Anterior cingulate cortex (tissue), 58 donors: ENCODE measurements around the gene CEACAM19.
"Not testable (repeated sequence)": the region's sequence is repeated elsewhere in the genome, so short reads cannot be mapped to it uniquely, and the experiment has no call there.

Experiments used
- DNase-seq, 58 donors: peaks; one replicate each; lab custom pipeline; 2025; lab: John Stamatoyannopoulos, UW

The CEACAM19 gene

DNA sequence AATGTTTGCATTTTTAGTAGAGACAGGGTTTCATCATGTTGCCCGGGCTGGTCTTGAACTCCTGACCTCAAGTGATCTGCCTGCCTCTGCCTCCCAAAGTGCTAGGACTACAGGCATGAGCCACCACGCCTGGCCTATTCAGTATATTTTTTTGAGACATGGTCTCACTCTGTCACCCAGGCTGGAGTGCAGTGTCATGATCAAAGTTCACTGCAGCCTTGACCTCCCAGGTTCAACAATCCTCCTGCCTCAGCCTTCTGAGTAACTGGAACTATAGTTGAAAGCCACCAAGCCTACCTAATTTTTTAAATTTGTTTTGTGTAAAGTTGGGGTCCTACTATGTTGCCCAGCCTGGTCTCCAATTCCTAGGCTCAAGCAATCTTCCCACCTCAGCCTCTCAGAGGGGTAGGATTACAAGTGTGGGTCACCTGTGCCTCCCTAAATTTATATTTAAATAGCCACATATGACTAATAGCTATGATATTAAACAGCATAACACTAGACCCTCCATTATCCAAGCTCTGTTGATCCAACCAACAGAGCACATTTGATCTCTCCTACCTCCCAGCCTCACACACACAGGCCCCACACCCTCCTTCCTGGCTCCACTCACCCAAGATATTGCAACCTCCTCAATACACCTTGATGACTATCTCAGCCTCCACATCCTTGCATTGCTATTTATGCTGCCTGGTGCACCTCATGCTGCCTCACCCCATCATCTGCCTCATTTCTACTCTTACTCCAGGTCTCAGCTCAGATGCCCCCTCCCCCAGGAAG, 2.1 kb upstream of the CEACAM19 start:
- no peak for DNase-seq

DNA sequence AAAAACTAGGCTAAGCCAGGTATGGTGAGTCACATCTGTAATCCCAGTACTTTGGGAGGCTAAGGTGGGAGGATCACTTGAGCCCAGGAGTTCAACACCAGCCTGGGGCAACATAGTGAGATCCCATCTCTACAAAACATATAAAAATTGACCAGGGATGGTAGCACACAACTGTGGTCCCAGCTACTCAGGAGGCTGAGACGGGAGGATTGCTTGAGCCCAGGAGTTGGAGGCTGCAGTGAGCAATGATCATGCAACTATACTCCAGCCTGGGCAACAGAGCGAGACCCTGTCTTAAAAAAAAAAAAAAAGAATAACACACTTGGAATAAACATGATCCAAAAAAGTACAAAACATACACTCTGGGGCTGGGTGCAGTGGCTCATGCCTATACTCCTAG, 1.3 kb upstream of the CEACAM19 start:
- not testable (repeated sequence) for DNase-seq

DNA sequence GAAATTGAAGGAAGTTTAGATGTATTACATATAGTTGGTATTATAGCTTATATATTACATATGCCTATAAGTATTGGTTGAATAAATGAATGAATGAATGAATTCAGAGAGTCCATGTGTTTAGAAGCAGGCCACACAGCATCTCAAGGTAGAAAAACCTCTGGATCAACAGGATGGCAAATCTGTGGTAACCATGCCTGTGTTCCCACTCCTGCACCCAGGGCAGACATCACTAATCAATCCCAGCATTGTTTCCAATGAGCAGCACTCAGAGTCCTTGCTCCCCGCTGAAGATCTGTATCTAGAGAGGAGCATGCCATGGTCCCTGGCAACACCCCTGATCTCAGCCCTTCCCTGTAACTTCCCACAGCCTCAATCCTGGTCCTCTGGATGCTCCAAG, 944 bp downstream of the CEACAM19 start:
- DNase-seq, result no peak

DNA sequence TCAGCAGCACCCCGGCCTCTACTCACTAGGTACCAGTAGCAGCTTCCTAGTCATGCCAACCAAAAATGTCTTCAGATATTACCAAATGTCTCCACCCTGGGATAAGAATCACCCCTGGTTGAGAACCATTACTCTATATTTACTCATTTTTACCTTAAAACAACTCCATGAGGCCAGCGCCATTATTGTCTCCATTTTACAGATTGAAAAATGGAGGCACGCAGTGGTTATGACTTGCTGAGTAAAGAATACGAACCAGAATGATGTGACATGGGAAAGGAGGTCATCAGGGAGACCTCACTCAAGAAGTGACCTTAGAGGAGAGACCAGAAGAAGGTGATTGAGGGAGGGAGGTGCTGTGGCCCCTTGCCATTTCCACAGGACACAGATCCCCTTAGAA, 2.2 kb downstream of the CEACAM19 start:
- DNase-seq, result no peak

DNA sequence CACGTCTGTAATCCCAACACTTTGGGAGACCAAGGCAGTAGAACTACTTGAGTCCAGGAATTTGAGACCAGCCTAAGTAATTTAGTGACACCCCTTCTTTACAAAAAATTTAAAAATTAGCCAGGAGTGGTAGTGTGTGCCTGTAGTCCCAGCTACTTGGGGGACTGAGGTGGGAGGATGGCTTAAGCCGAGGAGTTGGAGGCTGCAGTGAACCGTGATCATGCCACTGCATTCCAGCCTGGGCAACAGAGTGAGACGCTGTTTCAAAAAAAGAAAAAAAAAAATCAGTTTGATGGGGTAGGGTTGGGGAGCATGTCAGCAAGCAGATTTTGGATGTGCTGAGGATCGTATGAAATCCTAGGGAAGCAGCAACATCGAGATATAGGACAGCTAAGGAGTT, 4.2 kb downstream of the CEACAM19 start:
- no peak for DNase-seq

DNA sequence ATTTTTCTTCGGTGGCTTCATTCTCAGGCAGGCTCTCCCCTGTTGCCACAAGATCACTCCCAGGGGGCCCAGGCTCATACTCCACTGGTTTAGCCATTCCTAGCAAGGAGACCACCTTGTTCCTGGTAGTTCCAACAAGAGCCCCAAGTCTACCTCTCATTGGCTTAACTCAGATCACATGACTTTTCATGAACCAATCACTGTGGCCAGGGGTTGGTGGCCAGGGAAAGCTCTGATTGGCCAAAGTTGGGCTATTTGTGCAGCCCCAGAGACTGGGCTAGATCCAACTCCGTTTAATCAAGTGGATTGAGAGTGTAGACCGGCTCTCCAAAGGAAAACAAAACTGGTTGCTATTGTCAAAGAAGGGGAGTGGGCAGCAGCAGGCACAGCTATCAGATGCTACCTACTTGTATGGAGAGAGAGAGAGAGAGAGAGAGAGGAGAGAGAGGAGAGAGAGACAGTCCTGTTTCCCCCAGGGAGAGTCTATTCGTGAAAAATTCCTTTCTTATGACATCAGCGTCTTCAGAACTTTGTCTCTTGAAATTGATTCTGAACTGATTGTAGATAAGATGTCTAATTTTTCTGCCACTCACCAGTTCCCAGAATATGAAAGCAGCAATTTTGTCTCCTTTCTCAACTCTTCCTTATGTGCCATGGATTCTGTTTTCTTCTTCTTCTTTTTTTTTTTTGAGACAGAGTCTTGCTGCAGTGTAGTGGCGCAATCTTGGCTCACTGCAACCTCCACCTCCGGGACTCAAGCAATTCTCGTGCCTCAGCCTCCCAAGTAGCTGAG, 5.9 kb downstream of the CEACAM19 start:
- no peak for DNase-seq

DNA sequence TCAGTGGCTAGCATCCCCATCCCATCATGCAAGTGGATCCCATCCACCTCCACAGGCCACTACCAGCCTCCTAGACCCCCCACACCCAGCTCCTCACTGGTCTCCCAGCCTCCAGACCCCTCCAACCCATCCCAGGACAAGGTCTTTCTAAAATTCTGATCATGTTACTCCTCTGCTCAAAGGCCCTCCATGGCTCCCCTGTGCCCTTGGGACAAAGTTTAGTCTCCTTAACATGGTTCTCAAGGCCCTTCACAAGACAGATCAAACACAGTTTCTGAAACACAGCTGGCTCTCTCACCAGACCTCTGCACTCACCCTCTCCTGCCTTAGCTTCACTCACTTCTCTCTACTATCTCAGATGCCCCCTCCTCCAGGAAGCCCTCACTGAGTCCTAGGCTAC, 9.3 kb downstream of the CEACAM19 start:
- DNase-seq, result no peak

DNA sequence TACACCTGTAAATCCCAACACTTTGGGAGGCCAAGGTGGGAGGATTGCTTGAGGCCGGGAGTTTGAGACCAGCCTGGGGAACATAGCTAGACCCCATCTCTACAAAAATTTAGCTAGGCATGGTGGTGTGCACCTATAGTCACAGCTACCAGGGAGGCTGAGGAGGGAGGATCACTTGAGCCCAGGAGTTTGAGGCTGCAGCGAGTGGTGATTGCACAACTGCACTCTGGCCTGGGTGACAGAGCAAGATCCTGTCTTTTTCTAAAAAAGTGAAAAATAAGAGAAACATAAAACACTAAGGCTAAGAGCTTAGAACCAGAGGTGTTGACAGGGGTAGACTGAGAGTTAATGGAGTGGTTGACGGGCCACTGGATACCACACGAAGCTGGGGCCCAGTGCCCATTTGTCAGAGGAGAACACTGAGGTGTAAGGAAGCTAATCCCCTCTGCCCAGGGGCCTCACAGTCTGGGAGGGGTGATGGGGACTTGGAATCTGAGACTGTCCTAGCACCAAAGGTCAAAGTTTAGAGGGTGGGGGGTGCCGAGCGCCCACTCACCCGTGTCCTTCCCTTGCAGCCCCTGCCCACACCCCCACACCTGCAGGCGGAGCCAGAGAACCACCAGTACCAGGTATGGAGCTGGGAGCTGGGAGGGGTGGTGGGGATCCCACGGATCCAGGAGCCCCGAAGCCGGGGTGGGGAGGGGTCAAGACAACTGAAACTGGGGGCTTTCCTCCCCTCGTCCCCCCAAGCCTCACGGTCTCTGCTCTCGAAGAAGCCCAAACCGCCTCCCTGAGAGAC, 10.9 kb downstream of the CEACAM19 start:
- DNase-seq, result no peak

DNA sequence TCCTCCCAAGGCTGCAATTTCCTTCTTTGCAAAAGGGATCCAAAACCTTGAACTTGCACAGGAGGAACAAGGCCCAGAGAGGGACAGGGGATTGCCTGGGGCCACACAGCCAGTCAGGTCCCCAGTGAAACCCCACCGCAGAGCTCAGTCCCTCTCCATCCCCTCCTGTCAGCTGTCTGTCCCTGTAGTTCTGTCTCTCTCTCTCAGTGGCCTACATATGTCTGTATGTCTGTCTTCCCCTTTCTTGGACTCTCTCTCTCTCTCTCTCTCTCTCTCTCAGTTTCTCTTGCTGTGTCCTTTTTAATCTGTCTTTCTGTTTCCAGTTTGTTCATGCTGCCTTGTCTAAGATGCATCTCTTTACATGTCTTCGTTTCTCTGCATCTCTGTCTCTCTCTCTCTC, 11.5 kb downstream of the CEACAM19 start:
- no peak for DNase-seq

DNA sequence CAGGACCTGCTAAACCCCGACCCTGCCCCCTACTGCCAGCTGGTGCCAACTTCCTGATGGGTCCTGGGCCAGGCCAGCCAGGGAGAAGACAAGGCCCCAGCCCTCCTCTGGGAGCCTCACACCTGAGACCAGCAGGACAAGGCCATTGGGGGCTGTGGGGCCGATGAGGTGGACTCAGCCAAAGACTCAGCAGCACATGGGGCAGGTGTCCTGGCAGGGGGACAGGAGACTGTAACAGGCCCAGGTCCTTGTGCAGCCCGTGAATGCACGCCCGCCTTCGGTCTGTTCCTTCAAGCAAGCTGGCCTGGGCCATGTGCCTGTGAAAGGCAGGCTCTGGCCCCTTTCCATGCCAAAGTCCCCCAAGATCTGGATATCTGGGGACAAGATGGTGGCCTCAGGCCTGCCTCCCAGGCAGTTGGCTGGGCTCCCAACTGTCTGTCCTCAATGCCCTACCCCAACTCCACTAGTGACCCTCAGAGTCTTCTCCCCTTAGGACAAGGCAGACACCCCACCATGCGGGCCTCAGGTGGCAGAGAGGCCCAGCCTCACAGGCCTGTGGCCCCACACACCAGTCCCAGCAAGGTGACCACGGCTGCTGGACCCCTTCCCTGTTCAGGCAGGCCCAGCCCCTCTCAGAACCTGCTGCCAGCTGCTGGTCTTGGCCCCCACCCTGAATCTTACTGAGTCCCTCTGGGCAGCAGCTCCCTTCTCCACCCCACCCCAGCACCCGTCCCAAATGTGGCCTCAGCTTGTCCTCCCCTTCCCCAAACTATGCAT, 12.3 kb downstream of the CEACAM19 start:
- no peak for DNase-seq

DNA sequence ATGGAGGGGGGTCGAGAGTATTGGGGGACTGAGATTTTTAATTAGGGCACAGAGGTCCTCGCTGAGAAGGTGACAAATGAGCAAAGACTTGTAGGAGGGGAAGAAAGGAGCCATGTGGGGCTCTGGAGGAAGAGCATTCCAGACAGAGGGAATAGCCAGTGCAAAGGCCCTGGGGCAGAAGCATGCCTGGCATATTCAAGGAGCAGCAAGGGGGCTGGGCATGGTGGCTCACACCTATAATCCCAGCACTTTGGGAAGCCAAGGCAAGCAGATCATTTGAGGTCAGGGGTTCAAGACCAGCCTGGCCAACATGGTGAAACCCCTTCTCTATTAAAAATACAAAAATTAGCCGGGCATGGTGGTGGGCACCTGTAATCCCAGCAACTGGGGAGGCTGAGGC, 13.1 kb downstream of the CEACAM19 start:
- DNase-seq, result not testable (repeated sequence)

DNA sequence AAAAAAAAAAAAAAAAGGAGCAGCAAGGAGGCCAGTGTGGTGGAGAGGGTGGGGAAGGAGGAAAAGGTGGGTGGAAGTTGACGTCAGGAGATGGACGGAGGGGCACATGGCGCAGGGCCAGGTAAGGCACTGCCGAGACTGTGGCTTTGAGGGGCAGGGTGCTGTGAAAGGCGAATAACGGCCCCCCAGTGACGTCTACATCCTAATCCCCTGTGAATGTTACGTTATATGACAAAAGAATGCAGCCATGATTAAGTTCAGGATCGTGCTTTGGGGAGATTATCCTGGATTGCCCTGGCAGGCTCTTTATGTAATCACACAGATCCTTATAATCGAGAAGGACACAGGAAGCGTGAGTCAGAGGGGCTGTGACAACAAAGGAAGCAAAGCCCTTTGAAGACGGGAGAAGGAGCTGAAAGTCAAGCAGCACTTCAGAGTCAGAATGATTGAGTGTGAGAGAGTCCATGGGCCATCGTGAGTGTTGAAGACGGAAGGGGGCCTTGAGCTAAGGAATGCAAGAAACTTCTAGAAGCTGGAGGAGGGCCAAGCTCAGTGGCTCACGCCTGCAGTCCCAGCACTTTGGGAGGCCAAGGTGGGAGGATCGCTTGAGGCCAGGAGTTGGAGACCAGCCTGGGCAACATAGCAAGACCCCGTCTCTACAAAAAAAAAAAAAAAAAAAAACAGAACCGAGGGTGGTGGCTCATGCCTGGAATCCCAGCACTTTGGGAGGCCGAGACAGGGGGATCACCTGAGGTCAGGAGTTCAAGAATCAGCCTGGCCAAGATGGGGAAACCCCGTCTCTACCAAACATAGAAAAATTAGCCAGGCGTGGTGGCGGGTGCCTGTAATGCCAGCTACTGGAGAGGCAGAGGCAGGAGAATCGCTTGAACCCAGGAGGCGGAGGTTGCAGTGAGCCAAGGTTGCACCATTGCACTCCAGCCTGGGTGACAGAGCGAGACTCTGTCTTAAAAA, 13.9 kb downstream of the CEACAM19 start:
- DNase-seq, result no peak

DNA sequence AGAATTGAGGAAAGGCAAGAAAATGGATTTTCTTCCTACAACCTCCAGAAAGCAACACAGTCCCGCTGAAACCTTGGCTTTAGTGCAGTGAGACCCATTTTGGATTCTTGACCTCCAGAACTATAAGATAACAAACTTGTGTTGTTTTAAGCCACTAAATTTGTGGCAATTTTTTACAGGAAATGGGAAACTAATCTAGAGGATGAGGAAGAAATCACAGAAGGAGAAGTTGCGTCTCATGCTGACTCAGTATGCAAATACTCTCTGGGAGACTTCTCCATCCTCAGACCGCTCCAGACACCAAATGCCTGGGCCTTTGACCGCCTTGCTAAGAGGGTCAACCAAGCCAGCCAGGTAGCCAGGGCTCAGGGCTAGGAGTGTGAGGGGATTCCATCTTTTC, 14.6 kb downstream of the CEACAM19 start:
- peak in 1 of 58 donors; percentile 1 for DNase-seq

DNA sequence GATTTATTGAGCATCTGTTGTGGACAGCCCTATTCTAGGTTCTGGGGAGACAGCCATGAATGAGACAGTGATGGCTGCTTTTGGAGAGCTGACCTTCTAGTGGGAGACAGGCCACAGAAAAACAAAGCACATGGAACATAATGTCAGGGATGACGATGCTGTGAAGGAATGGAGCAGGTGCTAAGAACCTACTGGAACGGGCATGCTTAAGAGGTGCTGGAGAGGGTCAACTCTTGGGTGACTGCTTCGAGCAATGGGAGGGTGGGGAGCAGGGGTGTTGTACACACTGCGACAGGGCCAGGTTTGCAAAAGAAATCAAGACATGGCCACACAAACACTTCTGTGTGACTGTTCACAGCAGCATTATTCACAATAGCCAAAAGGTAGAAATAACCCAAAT, 15.6 kb downstream of the CEACAM19 start:
- DNase-seq, result no peak

DNA sequence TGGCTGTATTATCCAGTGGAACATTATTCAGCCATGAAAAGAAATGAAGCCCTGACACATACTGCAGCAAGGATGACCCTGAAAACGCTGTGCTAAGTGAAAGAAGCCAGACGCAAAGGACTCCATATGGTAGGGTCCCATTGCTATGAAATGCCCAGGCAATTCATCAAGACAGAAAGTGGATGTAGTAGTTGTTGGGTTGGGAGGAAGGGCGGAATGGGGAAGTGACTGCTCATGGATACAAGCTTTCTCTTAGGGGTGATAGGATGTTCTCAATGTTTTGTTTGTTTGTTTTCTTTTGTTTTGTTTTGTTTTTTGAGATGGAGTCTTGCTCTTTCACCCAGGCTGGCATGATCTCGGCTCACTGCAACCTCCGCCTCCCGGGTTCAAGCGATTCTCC, 16.6 kb downstream of the CEACAM19 start:
- DNase-seq, result no peak

DNA sequence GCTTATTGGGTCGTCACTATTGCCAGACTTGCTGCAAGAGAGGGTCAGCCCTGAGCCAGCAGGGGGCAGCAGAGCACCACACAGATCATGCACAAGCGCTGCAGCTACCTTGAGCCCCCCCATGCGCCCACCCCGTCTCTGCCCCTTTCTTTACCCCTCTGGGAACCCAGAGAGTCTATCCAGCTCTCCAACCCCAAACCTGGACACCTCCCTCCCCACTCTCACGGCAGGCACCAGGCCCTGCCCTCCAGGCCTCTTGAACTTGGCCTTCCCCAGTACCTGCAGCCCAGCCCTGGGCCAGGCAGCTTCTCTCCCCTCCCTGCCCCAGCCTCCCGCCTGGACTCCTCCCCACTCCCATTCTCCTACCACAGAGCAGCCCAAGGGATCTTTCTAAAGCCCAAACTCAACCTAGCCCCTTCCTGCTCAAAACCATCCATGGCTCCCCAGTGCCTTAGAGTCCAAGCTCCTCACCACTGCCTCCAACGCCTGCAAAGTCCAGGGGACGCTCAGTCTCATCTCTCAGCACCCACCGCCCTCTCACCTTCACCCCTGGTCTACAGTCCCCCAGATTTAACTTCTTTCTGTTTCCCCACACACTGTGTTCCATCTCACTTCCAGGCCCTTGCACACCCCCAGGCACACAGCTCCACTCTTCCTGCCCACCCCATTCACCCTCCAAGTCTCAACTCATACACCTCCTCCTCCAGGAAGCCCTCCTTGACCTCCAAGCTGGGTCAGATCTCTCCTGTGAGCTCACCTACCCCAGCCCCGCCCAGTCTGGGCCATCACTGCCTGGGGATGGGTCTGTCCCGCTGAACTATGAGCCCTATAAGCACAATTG, 18.2 kb downstream of the CEACAM19 start:
- peak in 54 of 58 donors; percentile 1 to 75 (median 20) for DNase-seq

DNA sequence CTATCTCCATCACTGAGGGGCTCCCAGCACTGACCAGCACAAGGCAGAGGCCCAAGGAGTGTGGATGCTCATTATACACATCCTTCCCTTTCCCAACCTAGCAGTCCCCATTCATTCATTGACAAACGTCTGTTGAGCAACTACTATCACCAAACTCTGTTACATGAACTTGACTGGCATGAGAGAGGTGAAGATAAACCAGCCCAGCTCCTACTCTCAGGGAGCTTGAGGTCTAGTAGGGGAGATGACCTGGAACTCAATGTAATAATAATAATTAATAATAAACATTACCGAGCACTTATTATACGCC, 18.8 kb downstream of the CEACAM19 start:
- DNase-seq, result no peak

DNA sequence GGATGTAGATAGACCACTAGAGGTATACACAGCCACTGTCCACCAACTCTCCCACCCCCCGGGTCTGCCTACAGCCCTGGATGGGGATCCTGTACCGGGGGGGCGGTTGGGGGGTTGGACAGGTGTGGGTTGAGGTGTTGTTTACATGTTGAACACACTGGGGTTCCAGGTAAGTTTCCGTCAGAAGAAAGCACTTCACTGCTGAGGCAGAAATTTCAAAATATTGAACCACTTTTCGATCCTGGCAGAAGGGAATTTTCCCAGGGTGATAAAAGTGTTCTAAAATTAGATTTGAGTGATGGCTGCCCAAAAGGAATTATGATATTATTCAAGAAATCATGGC, 21.1 kb downstream of the CEACAM19 start:
- no peak for DNase-seq

DNA sequence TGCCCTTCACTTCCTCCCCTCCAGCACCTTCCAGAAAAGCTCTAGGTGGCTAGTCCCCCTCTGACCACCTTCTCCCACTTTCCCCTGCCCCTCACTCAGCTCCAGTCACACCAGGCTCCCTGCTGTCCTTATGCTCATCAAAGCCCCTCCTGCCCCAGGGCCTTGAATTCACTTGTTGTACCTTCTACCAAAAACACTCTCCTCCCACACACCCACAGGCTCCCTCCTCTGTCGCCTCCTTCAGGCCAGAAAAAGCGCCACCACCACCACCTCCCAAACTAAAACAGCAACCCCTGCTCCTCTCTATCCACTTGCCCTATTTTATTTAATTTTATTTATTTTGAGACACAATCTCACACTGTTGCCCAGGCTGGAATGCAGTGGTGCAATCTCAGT, 22.9 kb downstream of the CEACAM19 start:
- no peak for DNase-seq
